B cell (primary cell): ENCODE data around the gene TOP1.
"Not testable (repeated sequence)": the region's sequence is repeated elsewhere in the genome, so short reads cannot be mapped to it uniquely, and the experiment has no call there.

Experiments used
- EZH2 ChIP-seq: IDR thresholded peaks from 2 replicates; pipeline ENCODE4 v1.6.1; 2012; ENCODE audit warnings: borderline replicate concordance, low read depth, mild to moderate bottlenecking, moderate library complexity, low read length; ENCODE audit not compliant: insufficient read depth, poor library complexity, severe bottlenecking
- TF ChIP-seq, protein P1 (sequence below): fragments of 200-600 bp; IDR thresholded peaks from one replicate; pipeline ENCODE4 v1.8.0; 2022; ENCODE audit warnings: antibody characterized with exemption, mild to moderate bottlenecking

DNA sequence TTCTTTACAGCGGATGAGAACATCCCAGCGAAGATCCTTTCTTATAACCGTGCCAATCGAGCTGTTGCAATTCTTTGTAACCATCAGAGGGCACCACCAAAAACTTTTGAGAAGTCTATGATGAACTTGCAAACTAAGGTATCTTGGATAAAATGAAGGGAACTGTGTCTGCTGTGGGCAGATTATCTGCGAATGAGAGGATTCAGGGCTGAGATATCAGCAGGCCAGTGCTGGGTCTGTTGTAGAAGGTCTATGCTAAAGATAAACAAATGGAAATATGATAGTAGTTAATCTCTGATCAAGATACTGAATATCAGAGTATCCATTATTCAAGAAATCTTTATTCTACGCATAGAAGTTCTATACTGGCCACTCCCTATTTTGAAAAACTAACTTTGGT is 89.5 kb downstream of the TOP1 start:
- TF ChIP-seq, protein P1, sequence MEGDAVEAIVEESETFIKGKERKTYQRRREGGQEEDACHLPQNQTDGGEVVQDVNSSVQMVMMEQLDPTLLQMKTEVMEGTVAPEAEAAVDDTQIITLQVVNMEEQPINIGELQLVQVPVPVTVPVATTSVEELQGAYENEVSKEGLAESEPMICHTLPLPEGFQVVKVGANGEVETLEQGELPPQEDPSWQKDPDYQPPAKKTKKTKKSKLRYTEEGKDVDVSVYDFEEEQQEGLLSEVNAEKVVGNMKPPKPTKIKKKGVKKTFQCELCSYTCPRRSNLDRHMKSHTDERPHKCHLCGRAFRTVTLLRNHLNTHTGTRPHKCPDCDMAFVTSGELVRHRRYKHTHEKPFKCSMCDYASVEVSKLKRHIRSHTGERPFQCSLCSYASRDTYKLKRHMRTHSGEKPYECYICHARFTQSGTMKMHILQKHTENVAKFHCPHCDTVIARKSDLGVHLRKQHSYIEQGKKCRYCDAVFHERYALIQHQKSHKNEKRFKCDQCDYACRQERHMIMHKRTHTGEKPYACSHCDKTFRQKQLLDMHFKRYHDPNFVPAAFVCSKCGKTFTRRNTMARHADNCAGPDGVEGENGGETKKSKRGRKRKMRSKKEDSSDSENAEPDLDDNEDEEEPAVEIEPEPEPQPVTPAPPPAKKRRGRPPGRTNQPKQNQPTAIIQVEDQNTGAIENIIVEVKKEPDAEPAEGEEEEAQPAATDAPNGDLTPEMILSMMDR = not testable (repeated sequence)
- not testable (repeated sequence) for TF ChIP-seq EZH2
